HCT116 (cell line): ENCODE results near the gene CREBL2. TPM values are rescaled to one million over a fixed set of nuclear protein-coding genes. Genes with fewer than 3 reads are reported as not detected.

Experiments
- ATAC-seq: fragments of 200-7000 bp; cut with Tn5 transposase; 2 replicates; pipeline ENCODE4 v1.9.1; 2020; ENCODE audit warnings: mild to moderate bottlenecking, moderate library complexity
- BruUV-seq: library from RNA; stranded (reverse); fragments of 400-500 nt; replicated peaks from 2 replicates; lab custom pipeline; 2021; lab: Mats Ljungman, UMichigan
- CTCF ChIA-PET: fragments of 300-600 bp; sonication (Branson Sonifier 250); formaldehyde crosslinking; loops from one replicate; lab custom pipeline; 2021; ENCODE audit warnings: antibody characterized with exemption; lab: Charles Lee
- POLR2A ChIA-PET: fragments of 300-600, 350-600 bp; sonication (Branson Sonifier 250); formaldehyde crosslinking; loops from one replicate; lab custom pipeline; 2021; ENCODE audit warnings: antibody characterized with exemption; lab: Charles Lee
- RAD21 ChIA-PET, 2 experiments: fragments of 300-600 bp; sonication (Branson Sonifier 250); formaldehyde crosslinking; loops; one replicate each; lab custom pipeline; 2023; ENCODE audit warnings: low total read pairs in 2 of 2; ENCODE audit not compliant: uncharacterized antibody in 2 of 2, unreplicated experiment in 2 of 2, low non-redundant PET in 1 of 2; lab: Charles Lee
- DNase-seq: peaks from one replicate; pipeline ENCODE4 v3.0.0-alpha.2; 2010; ENCODE audit warnings: low read depth, low spot score
- H2AFZ ChIP-seq: fragments of 200-600 bp; shearing (Covaris generic), sonication (generic); 2 replicates; pipeline ENCODE4 v1.6.1; 2017; ENCODE audit warnings: low read depth, mixed run types, mixed read lengths, antibody characterized with exemption, low read length; ENCODE audit not compliant: poor library complexity, severe bottlenecking
- H3K27ac ChIP-seq: 2 replicates; pipeline ENCODE4 v1.5.1; 2012; ENCODE audit warnings: low read depth, low read length
- H3K27me3 ChIP-seq: fragments of 200-600 bp; sonication (generic); 2 replicates; pipeline ENCODE4 v1.6.1; 2016; ENCODE audit warnings: mixed run types, low read length, mixed read lengths; ENCODE audit not compliant: insufficient read depth
- H3K36me3 ChIP-seq, 2 experiments: fragments of 200-500 bp in 1 of 2; fragments of 200-600 bp in 1 of 2; sonication (Bioruptor generic) in 1 of 2; sonication (generic) in 1 of 2; 2 replicates each; pipeline versions ENCODE4 v1.5.1 to v1.6.1; 2014 to 2016; ENCODE audit warnings: low read length in 2 of 2, inconsistent platforms in 1 of 2, mixed read lengths in 1 of 2, mixed run types in 1 of 2; ENCODE audit not compliant: insufficient read depth in 2 of 2, control insufficient read depth in 1 of 2
- H3K4me1 ChIP-seq, 2 experiments: fragments of 200-600 bp in 1 of 2; sonication (generic) in 1 of 2; 2 replicates each; pipeline versions ENCODE4 v1.5.1 to v1.6.1; 2012 to 2017; ENCODE audit warnings: low read length in 2 of 2, inconsistent platforms in 1 of 2, mild to moderate bottlenecking in 1 of 2, mixed read lengths in 1 of 2, mixed run types in 1 of 2, moderate library complexity in 1 of 2; ENCODE audit not compliant: insufficient read depth in 2 of 2, control insufficient read depth in 1 of 2
- H3K4me2 ChIP-seq: fragments of 200-600 bp; sonication (generic); 2 replicates; pipeline ENCODE4 v1.6.1; 2017; ENCODE audit warnings: mixed run types, low read length, mixed read lengths
- H3K4me3 ChIP-seq, 2 experiments: fragments of 200-600 bp in 1 of 2; sonication (generic) in 1 of 2; replicated peaks in 1 of 2; 2 replicates each; pipeline ENCODE4 v1.5.1; 2011 to 2016; ENCODE audit warnings: low read length in 2 of 2, control low read depth in 1 of 2, low read depth in 1 of 2, mild to moderate bottlenecking in 1 of 2, mixed read lengths in 1 of 2, mixed run types in 1 of 2
- H3K79me2 ChIP-seq: fragments of 200-600 bp; sonication (generic); 2 replicates; pipeline ENCODE4 v1.6.1; 2017; ENCODE audit warnings: mild to moderate bottlenecking, mixed run types, low read length, moderate library complexity, mixed read lengths; ENCODE audit not compliant: insufficient read depth
- H3K9ac ChIP-seq: fragments of 200-600 bp; sonication (generic); 2 replicates; pipeline ENCODE4 v1.6.1; 2016; ENCODE audit warnings: low read length, mixed read lengths
- H3K9me2 ChIP-seq: fragments of 200-600 bp; sonication (generic), shearing (Covaris generic); 2 replicates; pipeline ENCODE4 v1.6.1; 2017; ENCODE audit warnings: mixed run types, mild to moderate bottlenecking, moderate library complexity; ENCODE audit not compliant: insufficient read depth
- H3K9me3 ChIP-seq, 2 experiments: fragments of 200-500 bp in 1 of 2; fragments of 200-600 bp in 1 of 2; sonication (Bioruptor generic) in 1 of 2; sonication (generic) in 1 of 2; 2 replicates each; pipeline ENCODE4 v1.6.1; 2014 to 2017; ENCODE audit warnings: low read length in 2 of 2, mixed read lengths in 2 of 2, inconsistent platforms in 1 of 2, low read depth in 1 of 2, mild to moderate bottlenecking in 1 of 2, mixed run types in 1 of 2, moderate library complexity in 1 of 2; ENCODE audit not compliant: control insufficient read depth in 1 of 2, insufficient read depth in 1 of 2
- H4K20me1 ChIP-seq: fragments of 200-600 bp; sonication (generic), shearing (Covaris generic); 2 replicates; pipeline ENCODE4 v1.6.1; 2017; ENCODE audit warnings: mixed run types, mild to moderate bottlenecking, moderate library complexity; ENCODE audit not compliant: insufficient read depth
- ATF3 ChIP-seq: IDR thresholded peaks from 2 replicates; pipeline ENCODE4 v1.6.1; 2012
- CBX3 ChIP-seq: IDR thresholded peaks from 2 replicates; pipeline ENCODE4 v1.6.1; 2012; ENCODE audit warnings: low read depth
- CEBPB ChIP-seq: IDR thresholded peaks from 2 replicates; pipeline ENCODE4 v1.6.1; 2012; ENCODE audit warnings: low read depth
- EGR1 ChIP-seq: IDR thresholded peaks from 2 replicates; pipeline ENCODE4 v1.6.1; 2012; ENCODE audit warnings: low read depth
- ELF1 ChIP-seq: IDR thresholded peaks from 2 replicates; pipeline ENCODE4 v1.6.1; 2012; ENCODE audit warnings: low read depth, borderline replicate concordance
- EZH2phosphoT487 ChIP-seq: fragments of 200-600 bp; IDR thresholded peaks from 2 replicates; pipeline ENCODE4 v1.6.1; 2018; ENCODE audit warnings: antibody characterized with exemption, borderline replicate concordance
- FOSL1 ChIP-seq: IDR thresholded peaks from 2 replicates; pipeline ENCODE4 v1.6.1; 2012; ENCODE audit warnings: low read depth
- JUND ChIP-seq: IDR thresholded peaks from 2 replicates; pipeline ENCODE4 v1.6.1; 2012
- POLR2A ChIP-seq: IDR thresholded peaks from 2 replicates; pipeline ENCODE4 v1.7.0; 2011; ENCODE audit warnings: borderline replicate concordance; ENCODE audit not compliant: insufficient read depth, insufficient read length; ENCODE audit errors: extremely low read depth
- REST ChIP-seq: IDR thresholded peaks from 2 replicates; pipeline ENCODE4 v1.6.1; 2012; ENCODE audit warnings: low read depth
- SIN3A ChIP-seq: IDR thresholded peaks from 2 replicates; pipeline ENCODE4 v1.6.1; 2012; ENCODE audit warnings: low read depth
- SP1 ChIP-seq: IDR thresholded peaks from 2 replicates; pipeline ENCODE4 v1.6.1; 2012; ENCODE audit warnings: low read depth
- SRF ChIP-seq: IDR thresholded peaks from 2 replicates; pipeline ENCODE4 v1.6.1; 2012; ENCODE audit warnings: low read depth
- ZBTB33 ChIP-seq: IDR thresholded peaks from 2 replicates; pipeline ENCODE4 v1.6.1; 2011; ENCODE audit warnings: mild to moderate bottlenecking, low read length, moderate library complexity; ENCODE audit not compliant: insufficient replicate concordance; ENCODE audit errors: extremely low read depth
- ZFX ChIP-seq: fragments of 450-650 bp; IDR thresholded peaks from 2 replicates; pipeline ENCODE4 v1.6.1; 2017
- intact Hi-C: fragments of 100-400 bp; cut with micrococcal nuclease; formaldehyde crosslinking; loops from 2 replicates; pipeline ENCODE4 v1.10.0; 2022
- total RNA-seq: library from RNA; stranded (reverse); gene quantifications from one replicate; pipeline ENCODE4 v1.2.1, GENCODE V29; 2021; ENCODE audit not compliant: unreplicated experiment

Gene CREBL2
- total RNA-seq, 1 experiment from 2014 or later = 11.3 TPM

- TF ChIP-seq ZBTB33 (no peak), EGR1 (no peak), SP1 (no peak), SIN3A (no peak), CEBPB (no peak), ELF1 (no peak), POLR2A (no peak), REST (no peak)
Observed at GRCh38 chr12:12641650-12642049, 30.0 kb downstream of the CREBL2 start (continued).

- H2AFZ ChIP-seq = no peak overlapping the region
- H3K79me2 ChIP-seq = no peaks in the 10 kb centered on the region
- peaks cover 0 to 5% of the 10 kb centered on the region in 2 experiments; a peak in 1 of 4 replicates for H3K36me3 ChIP-seq
- no peak overlapping the region for H3K4me2 ChIP-seq
- no peaks in the 10 kb centered on the region for H3K4me1 ChIP-seq
- no peak for DNase-seq
- no peak for ATAC-seq
- H3K27me3 ChIP-seq = no peaks in the 10 kb centered on the region
- RAD21 ChIA-PET = no interaction called here
- POLR2A ChIA-PET = no interaction called here
- H3K9me3 ChIP-seq = peaks cover 0 to 4% of the 10 kb centered on the region in 2 experiments; a peak in 2 of 4 replicates
- no peak overlapping the region for H3K4me3 ChIP-seq
- H3K9ac ChIP-seq = no peak overlapping the region
- no TSS peak for BruUV-seq
- H3K9me2 ChIP-seq = no peaks in the 10 kb centered on the region
- intact Hi-C loops = no loop called here
- H3K27ac ChIP-seq = no peak overlapping the region
- CTCF ChIA-PET = no interaction called here
- no peaks in the 10 kb centered on the region for H4K20me1 ChIP-seq
- no peak for TF ChIP-seq JUND
- TF ChIP-seq CBX3 = no peak
- TF ChIP-seq EZH2phosphoT487 = no peak
- no peak for TF ChIP-seq SRF
- no peak for TF ChIP-seq ZFX
- no peak for TF ChIP-seq FOSL1
- no peak for TF ChIP-seq CEBPB
- no peak for TF ChIP-seq REST
- TF ChIP-seq ATF3 = no peak
Observed at GRCh38 chr12:12642916-12643315, 31.2 kb downstream of the CREBL2 start.
